HG03103 (cell line): ENCODE measurements around the gene TSSK3.
"Not testable (repeated sequence)": the region's sequence is repeated elsewhere in the genome, so short reads cannot be mapped to it uniquely, and the experiment has no call there.

ENCODE experiments used
- ATAC-seq: cut with Tn5 transposase; IDR thresholded peaks from one replicate; pipeline ENCODE4 v1.9.1; 2021; ENCODE audit warnings: low read depth; ENCODE audit not compliant: unreplicated experiment

The TSSK3 gene

GRCh38 chr1:32394141-32394889, 32.0 kb downstream of the TSSK3 start, which contains the start of gene BSDC1:
Gene BSDC1, minus strand, starts transcription at chr1:32394441. Its CDS starts 27 bp downstream, at chr1:32394414.
- peak; percentile 96 for ATAC-seq

GRCh38 chr1:32394890-32395432, 32.6 kb downstream of the TSSK3 start:
- no peak for ATAC-seq

GRCh38 chr1:32396524-32396923, 34.2 kb downstream of the TSSK3 start:
- not testable (repeated sequence) for ATAC-seq

- no peak for ATAC-seq
These were observed 36.1 kb downstream of the TSSK3 start for GRCh38 chr1:32398401-32398800.

- no peak for ATAC-seq
These were observed 37.5 kb downstream of the TSSK3 start for GRCh38 chr1:32399843-32400242.

GRCh38 chr1:32400876-32401631, 38.7 kb downstream of the TSSK3 start:
- ATAC-seq = no peak

- no peak for ATAC-seq
These were observed 42.6 kb downstream of the TSSK3 start for GRCh38 chr1:32404946-32405345.

- ATAC-seq = no peak
These were observed 43.5 kb downstream of the TSSK3 start for GRCh38 chr1:32405672-32406467.

GRCh38 chr1:32406629-32407111, 44.3 kb downstream of the TSSK3 start:
- ATAC-seq = no peak

GRCh38 chr1:32411261-32411660, 48.9 kb downstream of the TSSK3 start:
- ATAC-seq = no peak

- no peak for ATAC-seq
These were observed 51.3 kb downstream of the TSSK3 start for GRCh38 chr1:32413507-32414185.
